MCF 10A (cell line): ENCODE measurements around the gene PIGU. TPM values are rescaled to one million over a fixed set of nuclear protein-coding genes. Genes with fewer than 3 reads are reported as not detected.
A peak's percentile ranks its signal among the peaks of the same experiment; 100 is the strongest.
"Not testable (repeated sequence)": the region's sequence is repeated elsewhere in the genome, so short reads cannot be mapped to it uniquely, and the experiment has no call there.

Experiments
- BruUV-seq: library from RNA; stranded (reverse); fragments of 400-500 nt; replicated peaks from 2 replicates; lab custom pipeline; 2021; lab: Mats Ljungman, UMichigan
- CTCF ChIA-PET: fragments of 300-600 bp; sonication (Branson Sonifier 250); formaldehyde crosslinking; extraction: SDS; loops from one replicate; lab custom pipeline; 2021; ENCODE audit warnings: antibody characterized with exemption, inconsistent platforms; lab: Yijun Ruan, JAX
- POLR2A ChIA-PET: fragments of 300-600, 350-650 bp; sonication (Branson Sonifier 250); formaldehyde crosslinking; extraction: SDS; loops from one replicate; lab custom pipeline; 2020; ENCODE audit warnings: antibody characterized with exemption, inconsistent platforms; lab: Yijun Ruan, JAX
- DNase-seq: peaks from one replicate; pipeline ENCODE4 v3.0.0-alpha.2; 2018; ENCODE audit not compliant: unreplicated experiment
- H3K27ac Mint-ChIP-seq: one replicate; pipeline ENCODE4 v1.8.0; 2022; ENCODE audit warnings: mild to moderate bottlenecking, low read depth, mixed read lengths; ENCODE audit not compliant: unreplicated experiment
- H3K27me3 Mint-ChIP-seq: one replicate; pipeline ENCODE4 v1.8.0; 2022; ENCODE audit warnings: mixed read lengths; ENCODE audit not compliant: insufficient read depth, unreplicated experiment
- H3K36me3 Mint-ChIP-seq: one replicate; pipeline ENCODE4 v1.8.0; 2022; ENCODE audit warnings: mild to moderate bottlenecking, moderate library complexity, mixed read lengths; ENCODE audit not compliant: insufficient read depth, unreplicated experiment
- H3K4me1 Mint-ChIP-seq: one replicate; pipeline ENCODE4 v1.8.0; 2022; ENCODE audit warnings: mixed read lengths; ENCODE audit not compliant: insufficient read depth, unreplicated experiment
- H3K4me3 Mint-ChIP-seq: one replicate; pipeline ENCODE4 v1.8.0; 2022; ENCODE audit warnings: mild to moderate bottlenecking, moderate library complexity, mixed read lengths; ENCODE audit not compliant: unreplicated experiment
- H3K9me3 Mint-ChIP-seq: one replicate; pipeline ENCODE4 v1.8.0; 2022; ENCODE audit warnings: mixed read lengths; ENCODE audit not compliant: unreplicated experiment
- intact Hi-C: fragments of 100-400 bp; cut with micrococcal nuclease; formaldehyde crosslinking; loops from 2 replicates; pipeline ENCODE4 v1.14.1; 2022
- total RNA-seq: library from RNA; stranded (reverse); gene quantifications from 2 replicates; pipeline ENCODE4 v1.2.3, GENCODE V29; 2022
- TF ChIP-seq, protein P1 (sequence below): fragments of 200-600 bp; IDR thresholded peaks from one replicate; pipeline ENCODE4 v1.8.0; 2022; ENCODE audit warnings: antibody characterized with exemption, mild to moderate bottlenecking; ENCODE audit not compliant: unreplicated experiment

Gene PIGU
- total RNA-seq, 1 experiment from 2014 or later, result 14.5 TPM

DNA sequence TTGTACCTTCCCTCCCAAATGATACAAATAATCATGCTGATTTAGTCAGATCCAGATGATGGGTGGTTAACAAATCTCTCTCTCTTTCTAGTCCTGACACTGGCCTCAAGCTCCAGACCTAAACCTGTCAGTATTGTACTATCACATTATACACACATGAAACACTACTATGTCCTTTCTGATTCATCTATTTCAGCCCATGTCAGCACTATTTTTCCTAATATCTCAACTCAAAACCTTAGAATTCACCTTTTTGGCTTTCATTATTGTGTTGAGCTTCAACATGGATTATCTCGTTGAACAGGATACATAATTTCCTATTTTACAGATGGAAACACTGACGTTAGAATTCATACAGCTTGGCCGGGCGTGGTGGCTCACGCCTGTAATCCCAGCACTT lies 3.5 kb downstream of the PIGU start:
- POLR2A ChIA-PET, result interaction anchor here (2.3 kb wide), 1 partner anchor 10 kb away, joined by 8 read pairs; no protein-coding TSS in a partner anchor
- CTCF ChIA-PET, result interaction anchor here (1.1 to 1.2 kb wide), 2 partner anchors 35 to 93 kb away, joined by 3 to 4 read pairs; no protein-coding TSS in a partner anchor
- peaks cover 7% of the 10 kb centered on the region for H3K36me3 Mint-ChIP-seq
- no TSS peak for BruUV-seq
- H3K27me3 Mint-ChIP-seq, result no peaks in the 10 kb centered on the region
- peaks cover 6% of the 10 kb centered on the region for H3K4me1 Mint-ChIP-seq
- DNase-seq, result no peak
- TF ChIP-seq, protein P1, sequence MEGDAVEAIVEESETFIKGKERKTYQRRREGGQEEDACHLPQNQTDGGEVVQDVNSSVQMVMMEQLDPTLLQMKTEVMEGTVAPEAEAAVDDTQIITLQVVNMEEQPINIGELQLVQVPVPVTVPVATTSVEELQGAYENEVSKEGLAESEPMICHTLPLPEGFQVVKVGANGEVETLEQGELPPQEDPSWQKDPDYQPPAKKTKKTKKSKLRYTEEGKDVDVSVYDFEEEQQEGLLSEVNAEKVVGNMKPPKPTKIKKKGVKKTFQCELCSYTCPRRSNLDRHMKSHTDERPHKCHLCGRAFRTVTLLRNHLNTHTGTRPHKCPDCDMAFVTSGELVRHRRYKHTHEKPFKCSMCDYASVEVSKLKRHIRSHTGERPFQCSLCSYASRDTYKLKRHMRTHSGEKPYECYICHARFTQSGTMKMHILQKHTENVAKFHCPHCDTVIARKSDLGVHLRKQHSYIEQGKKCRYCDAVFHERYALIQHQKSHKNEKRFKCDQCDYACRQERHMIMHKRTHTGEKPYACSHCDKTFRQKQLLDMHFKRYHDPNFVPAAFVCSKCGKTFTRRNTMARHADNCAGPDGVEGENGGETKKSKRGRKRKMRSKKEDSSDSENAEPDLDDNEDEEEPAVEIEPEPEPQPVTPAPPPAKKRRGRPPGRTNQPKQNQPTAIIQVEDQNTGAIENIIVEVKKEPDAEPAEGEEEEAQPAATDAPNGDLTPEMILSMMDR, result no peak
- H3K4me3 Mint-ChIP-seq, result no peak overlapping the region
- H3K9me3 Mint-ChIP-seq, result no peaks in the 10 kb centered on the region
- intact Hi-C loops, result no loop called here
- H3K27ac Mint-ChIP-seq, result no peak overlapping the region

DNA sequence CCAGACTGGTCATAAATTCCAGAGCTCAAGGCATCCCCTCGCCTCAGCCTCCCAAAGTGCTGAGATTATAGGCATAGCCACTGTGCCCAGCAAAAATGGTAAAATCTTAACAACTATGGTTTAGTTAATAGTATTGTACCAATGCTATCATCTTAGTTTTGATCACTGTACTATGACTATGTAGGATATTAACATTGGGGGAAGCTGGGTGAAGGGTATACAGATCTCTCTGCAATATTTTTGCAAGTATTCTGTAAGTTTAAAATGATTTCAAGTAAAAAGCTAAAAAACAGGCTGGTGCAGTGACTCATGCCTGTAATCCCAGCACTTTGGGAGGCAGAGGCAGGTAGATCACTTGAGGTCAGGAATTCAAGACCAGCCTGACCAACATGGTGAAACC lies 7.8 kb downstream of the PIGU start:
- no TSS peak for BruUV-seq
- Mint-ChIP-seq H3K27ac (no peak overlapping the region), H3K36me3 (no peaks in the 10 kb centered on the region), H3K27me3 (no peaks in the 10 kb centered on the region), H3K4me3 (no peak overlapping the region), H3K4me1 (no peaks in the 10 kb centered on the region), H3K9me3 (no peaks in the 10 kb centered on the region)
- TF ChIP-seq, protein P1, result no peak
- intact Hi-C loops, result no loop called here
- no peak for DNase-seq
- POLR2A ChIA-PET, result interaction anchor here (1.2 kb wide), 1 partner anchor 306 kb away, joined by 3 read pairs; the partner anchor contains the start of gene ITCH
- CTCF ChIA-PET, result interaction anchor here (0.7 kb wide), 2 partner anchors 14 to 349 kb away, joined by 3 read pairs; no protein-coding TSS in a partner anchor

DNA sequence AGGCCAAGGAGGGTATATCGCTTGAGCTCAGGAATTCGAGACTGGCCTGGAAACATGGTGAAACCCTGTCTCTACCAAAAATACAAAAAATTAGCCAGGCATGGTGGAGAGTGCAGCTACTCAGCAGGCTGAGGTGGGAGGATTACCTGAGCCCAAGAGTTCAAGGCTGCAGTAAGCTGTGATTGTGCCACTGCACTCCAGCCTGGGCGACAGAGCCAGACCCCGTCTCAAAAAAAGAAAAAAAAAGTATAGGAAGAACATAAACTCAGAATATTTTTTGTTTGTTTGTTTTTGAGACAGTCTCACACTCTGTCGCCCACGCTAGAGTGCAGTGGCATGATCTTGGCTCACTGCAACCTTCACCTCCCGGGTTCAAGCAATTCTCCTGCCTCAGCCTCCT lies 12.1 kb downstream of the PIGU start:
- POLR2A ChIA-PET, DNase-seq, H3K4me3 Mint-ChIP-seq, H3K27ac Mint-ChIP-seq, H3K36me3 Mint-ChIP-seq, H3K27me3 Mint-ChIP-seq, intact Hi-C loops, BruUV-seq, H3K9me3 Mint-ChIP-seq, H3K4me1 Mint-ChIP-seq: not testable (repeated sequence)
- CTCF ChIA-PET, result interaction anchor here (0.6 kb wide), 2 partner anchors 17 to 57 kb away, joined by 3 read pairs; no protein-coding TSS in a partner anchor

DNA sequence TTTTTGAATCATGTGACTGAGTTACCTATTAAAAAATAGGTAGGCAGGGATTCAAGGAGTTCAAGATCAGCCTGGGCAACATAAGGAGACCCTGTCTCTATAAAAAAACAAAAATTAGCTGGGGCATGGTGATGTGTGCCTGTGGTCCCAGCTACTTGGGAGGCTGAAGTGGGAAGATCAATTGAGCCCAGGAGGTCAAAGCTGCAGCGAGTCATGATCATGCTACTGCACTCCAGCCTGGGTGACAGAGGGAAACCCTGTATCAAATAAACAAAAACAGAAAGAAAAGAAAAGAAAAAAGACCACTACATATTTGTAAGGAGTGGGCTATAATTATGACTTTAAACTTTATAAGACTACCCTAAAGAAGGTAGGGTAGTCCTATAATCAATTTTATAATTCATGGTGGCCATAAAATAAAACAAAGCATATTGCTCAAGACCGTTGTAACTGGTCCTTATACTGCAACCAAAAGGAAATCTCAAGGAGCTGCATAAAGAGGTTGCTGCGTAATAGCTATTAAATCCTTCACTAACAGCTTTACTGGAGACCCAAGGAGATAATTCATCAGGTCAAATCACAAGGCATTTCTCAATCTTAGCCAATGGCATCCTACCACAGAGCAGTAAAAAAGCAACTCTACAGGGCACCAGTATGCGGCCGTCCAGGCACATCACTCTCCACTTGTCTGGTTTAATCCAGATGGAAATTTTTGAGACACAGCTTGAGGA lies 13.5 kb downstream of the PIGU start:
- no peak for DNase-seq
- ChIA-PET POLR2A (interaction anchor here (0.6 to 2.3 kb wide), 8 partner anchors 9 to 356 kb away, joined by 3 to 8 read pairs (median 4); partner anchors contain the start of genes PIGU and TP53INP2), CTCF (interaction anchor here (0.6 to 1.0 kb wide), 2 partner anchors 15 to 41 kb away, joined by 3 read pairs; no protein-coding TSS in a partner anchor)
- H3K4me3 Mint-ChIP-seq, result no peak overlapping the region
- H3K9me3 Mint-ChIP-seq, result no peaks in the 10 kb centered on the region
- H3K36me3 Mint-ChIP-seq, result no peaks in the 10 kb centered on the region
- H3K27me3 Mint-ChIP-seq, result no peaks in the 10 kb centered on the region
- H3K27ac Mint-ChIP-seq, result no peak overlapping the region
- TF ChIP-seq, protein P1, result no peak
- H3K4me1 Mint-ChIP-seq, result peaks cover 10% of the 10 kb centered on the region
- intact Hi-C loops, result no loop called here
- BruUV-seq, result no TSS peak

DNA sequence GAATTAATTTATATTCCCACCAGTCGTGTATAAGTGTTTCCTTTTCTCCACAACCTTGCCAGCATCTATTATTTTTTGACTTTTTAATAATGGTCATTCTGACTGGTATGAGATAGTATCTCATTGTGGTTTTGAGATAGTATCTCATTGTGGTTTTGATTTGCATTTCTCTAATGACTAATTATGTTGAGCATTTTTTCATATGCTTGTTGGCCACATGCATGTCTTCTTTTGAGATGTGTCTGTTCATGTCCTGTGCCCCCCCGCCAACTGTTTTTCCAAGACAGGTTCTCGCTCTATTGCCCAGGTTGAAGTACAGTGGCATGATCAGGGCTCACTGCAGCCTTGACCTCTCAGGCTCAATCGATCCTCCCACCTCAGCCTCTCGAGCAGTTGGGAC lies 15.1 kb downstream of the PIGU start:
- H3K36me3 Mint-ChIP-seq, CTCF ChIA-PET, H3K4me1 Mint-ChIP-seq, intact Hi-C loops, H3K27me3 Mint-ChIP-seq, H3K9me3 Mint-ChIP-seq, H3K27ac Mint-ChIP-seq, BruUV-seq, H3K4me3 Mint-ChIP-seq: not testable (repeated sequence)
- POLR2A ChIA-PET, result interaction anchor here (0.9 to 2.3 kb wide), 3 partner anchors 11 to 15 kb away, joined by 3 to 8 read pairs (median 4); partner anchors contain the start of gene PIGU
- peak; percentile 14 for DNase-seq

DNA sequence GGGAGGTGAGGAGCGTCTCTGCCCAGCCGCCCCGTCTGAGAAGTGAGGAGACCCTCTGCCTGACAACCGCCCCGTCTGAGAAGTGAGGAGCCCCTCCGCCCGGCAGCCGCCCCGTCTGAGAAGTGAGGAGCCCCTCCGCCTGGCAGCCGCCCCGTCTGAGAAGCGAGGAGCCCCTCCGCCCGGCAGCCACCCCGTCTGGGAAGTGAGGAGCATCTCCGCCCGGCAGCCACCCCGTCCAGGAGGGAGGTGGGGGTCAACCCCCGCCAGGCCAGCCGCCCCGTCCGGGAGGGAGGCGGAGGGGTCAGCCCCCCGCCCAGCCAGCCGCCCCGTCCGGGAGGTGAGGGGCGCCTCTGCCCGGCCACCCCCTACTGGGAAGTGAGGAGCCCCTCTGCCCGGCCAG lies 18.2 kb downstream of the PIGU start:
- H3K27me3 Mint-ChIP-seq, DNase-seq, intact Hi-C loops, H3K36me3 Mint-ChIP-seq, H3K27ac Mint-ChIP-seq, CTCF ChIA-PET, POLR2A ChIA-PET, H3K9me3 Mint-ChIP-seq, H3K4me1 Mint-ChIP-seq, BruUV-seq, H3K4me3 Mint-ChIP-seq: not testable (repeated sequence)
